ENCODE measurements around the gene CFAP47. TPM values are rescaled to one million over a fixed set of nuclear protein-coding genes. Genes with fewer than 3 reads are reported as not detected.
"Not testable (repeated sequence)": the region's sequence is repeated elsewhere in the genome, so short reads cannot be mapped to it uniquely, and the experiment has no call there.

The CFAP47 gene, protein sequence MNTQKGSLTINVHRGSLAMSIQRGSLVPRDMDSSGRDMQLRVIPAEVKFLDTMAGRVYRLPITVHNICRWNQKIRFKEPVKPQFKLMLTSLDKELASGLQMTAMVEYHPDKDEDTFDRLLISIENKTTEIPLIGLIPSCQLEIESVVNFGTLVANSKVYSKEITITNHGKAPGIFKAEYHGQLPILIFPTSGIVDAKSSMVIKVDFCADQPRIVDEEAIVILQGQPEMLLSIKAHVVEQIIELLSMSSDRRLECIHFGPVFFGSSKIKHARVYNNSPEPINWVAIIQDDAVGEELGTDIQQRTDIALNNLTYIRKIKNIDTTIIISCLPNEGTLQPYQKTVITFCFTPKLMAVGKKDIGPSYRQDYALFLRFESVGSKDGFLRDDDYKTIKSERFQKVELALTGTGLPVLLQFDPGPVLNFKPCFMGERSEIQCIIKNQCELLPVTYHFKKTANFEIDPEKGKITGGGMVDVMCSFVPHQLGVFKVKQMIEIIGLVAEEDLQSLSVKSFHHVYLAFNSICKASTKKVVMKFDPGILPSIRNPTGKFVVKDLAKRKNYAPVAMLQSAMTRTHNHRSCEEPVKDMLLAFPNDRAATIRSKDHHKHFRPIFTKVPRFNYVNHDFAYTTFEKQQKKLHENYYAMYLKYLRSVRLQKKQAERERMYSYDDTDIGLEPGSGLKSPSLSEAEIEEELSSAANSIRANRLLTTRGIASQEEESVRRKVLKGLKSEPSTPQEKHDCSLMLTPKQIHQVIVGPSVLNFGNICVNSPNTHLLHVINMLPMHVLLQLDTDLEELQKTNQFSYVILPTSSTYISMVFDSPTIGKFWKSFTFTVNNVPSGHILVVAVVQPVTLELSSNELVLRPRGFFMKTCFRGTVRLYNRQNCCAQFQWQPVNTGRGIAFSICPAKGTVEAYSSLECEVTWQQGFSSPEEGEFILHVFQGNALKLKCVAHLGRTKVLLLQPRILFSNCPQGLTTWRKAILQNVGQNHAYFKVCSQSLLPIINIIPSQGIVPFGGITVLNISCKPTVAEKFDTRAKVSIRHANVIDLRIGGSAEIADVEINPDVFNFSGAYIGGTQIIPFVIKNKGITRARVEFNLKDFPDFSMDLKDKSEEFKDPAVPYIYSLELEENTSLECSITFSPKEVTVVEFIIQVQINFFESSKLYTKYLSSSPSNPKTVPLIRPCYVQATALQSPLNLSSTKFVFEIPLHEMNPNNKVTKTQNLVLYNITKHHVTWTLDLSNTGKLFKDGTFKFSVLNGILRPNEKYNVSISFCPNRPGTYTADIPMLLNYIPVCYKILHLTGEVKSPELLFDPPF (N-terminal part only)
- 0.27 to 0.54 TPM (median 0.34 TPM) in 3 replicates for total RNA-seq

GRCh38 chrX:35919536-35920309, at the start of gene CFAP47:
Gene CFAP47 (plus strand): TSS chrX:35919734. CDS start chrX:35919800, 66 bp downstream.
- no peaks in the 10 kb centered on the region for H3K36me3 Mint-ChIP-seq
- H3K4me3 Mint-ChIP-seq, result peak within 1 kb of the TSS; percentile 70
- peak in 1 of 2 experiments; percentile 40 for DNase-seq (ENCODE audit: low spot score in 2 of 2, unreplicated experiment in 2 of 2)
- no peaks in the 10 kb centered on the region for H3K27me3 Mint-ChIP-seq (ENCODE audit: low read depth)
- no peaks in the 10 kb centered on the region for H3K4me1 Mint-ChIP-seq
- TF ChIP-seq, protein P1, sequence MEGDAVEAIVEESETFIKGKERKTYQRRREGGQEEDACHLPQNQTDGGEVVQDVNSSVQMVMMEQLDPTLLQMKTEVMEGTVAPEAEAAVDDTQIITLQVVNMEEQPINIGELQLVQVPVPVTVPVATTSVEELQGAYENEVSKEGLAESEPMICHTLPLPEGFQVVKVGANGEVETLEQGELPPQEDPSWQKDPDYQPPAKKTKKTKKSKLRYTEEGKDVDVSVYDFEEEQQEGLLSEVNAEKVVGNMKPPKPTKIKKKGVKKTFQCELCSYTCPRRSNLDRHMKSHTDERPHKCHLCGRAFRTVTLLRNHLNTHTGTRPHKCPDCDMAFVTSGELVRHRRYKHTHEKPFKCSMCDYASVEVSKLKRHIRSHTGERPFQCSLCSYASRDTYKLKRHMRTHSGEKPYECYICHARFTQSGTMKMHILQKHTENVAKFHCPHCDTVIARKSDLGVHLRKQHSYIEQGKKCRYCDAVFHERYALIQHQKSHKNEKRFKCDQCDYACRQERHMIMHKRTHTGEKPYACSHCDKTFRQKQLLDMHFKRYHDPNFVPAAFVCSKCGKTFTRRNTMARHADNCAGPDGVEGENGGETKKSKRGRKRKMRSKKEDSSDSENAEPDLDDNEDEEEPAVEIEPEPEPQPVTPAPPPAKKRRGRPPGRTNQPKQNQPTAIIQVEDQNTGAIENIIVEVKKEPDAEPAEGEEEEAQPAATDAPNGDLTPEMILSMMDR (IDR thresholded peaks at IDR 0.05; ENCODE audit: unreplicated experiment), result no peak
- H3K27ac Mint-ChIP-seq, result no peak within 1 kb of the TSS
- H3K9me3 Mint-ChIP-seq, result peaks cover 26% of the 10 kb centered on the region

GRCh38 chrX:35880601-35881000, 38.9 kb upstream of the CFAP47 start:
- H3K4me3 Mint-ChIP-seq, result no peak overlapping the region
- TF ChIP-seq, protein P1 (IDR thresholded peaks at IDR 0.05; ENCODE audit: unreplicated experiment), result no peak
- peaks cover 26% of the 10 kb centered on the region for H3K9me3 Mint-ChIP-seq
- H3K27ac Mint-ChIP-seq, result no peak overlapping the region
- no peaks in the 10 kb centered on the region for H3K27me3 Mint-ChIP-seq (ENCODE audit: low read depth)
- no peaks in the 10 kb centered on the region for H3K36me3 Mint-ChIP-seq
- no peaks in the 10 kb centered on the region for H3K4me1 Mint-ChIP-seq
- no peak for DNase-seq (ENCODE audit: low spot score in 2 of 2, unreplicated experiment in 2 of 2)

GRCh38 chrX:35886135-35886534, 33.4 kb upstream of the CFAP47 start:
- H3K4me1 Mint-ChIP-seq, result no peaks in the 10 kb centered on the region
- no peak overlapping the region for H3K4me3 Mint-ChIP-seq
- no peaks in the 10 kb centered on the region for H3K36me3 Mint-ChIP-seq
- TF ChIP-seq, protein P1 (IDR thresholded peaks at IDR 0.05; ENCODE audit: unreplicated experiment), result no peak
- H3K9me3 Mint-ChIP-seq, result peaks cover 22% of the 10 kb centered on the region
- no peak for DNase-seq (ENCODE audit: low spot score in 2 of 2, unreplicated experiment in 2 of 2)
- H3K27ac Mint-ChIP-seq, result no peak overlapping the region
- H3K27me3 Mint-ChIP-seq (ENCODE audit: low read depth), result no peaks in the 10 kb centered on the region

- Mint-ChIP-seq H3K4me3 (no peak overlapping the region), H3K36me3 (no peaks in the 10 kb centered on the region), H3K27ac (no peak overlapping the region), H3K4me1 (no peaks in the 10 kb centered on the region), H3K27me3 (ENCODE audit: low read depth) (no peaks in the 10 kb centered on the region), H3K9me3 (peaks cover 14% of the 10 kb centered on the region)
- TF ChIP-seq, protein P1 (IDR thresholded peaks at IDR 0.05; ENCODE audit: unreplicated experiment), result peak; percentile 32
- no peak for DNase-seq (ENCODE audit: low spot score in 2 of 2, unreplicated experiment in 2 of 2)
Observed at GRCh38 chrX:35890699-35891098, 28.8 kb upstream of the CFAP47 start.

DNA sequence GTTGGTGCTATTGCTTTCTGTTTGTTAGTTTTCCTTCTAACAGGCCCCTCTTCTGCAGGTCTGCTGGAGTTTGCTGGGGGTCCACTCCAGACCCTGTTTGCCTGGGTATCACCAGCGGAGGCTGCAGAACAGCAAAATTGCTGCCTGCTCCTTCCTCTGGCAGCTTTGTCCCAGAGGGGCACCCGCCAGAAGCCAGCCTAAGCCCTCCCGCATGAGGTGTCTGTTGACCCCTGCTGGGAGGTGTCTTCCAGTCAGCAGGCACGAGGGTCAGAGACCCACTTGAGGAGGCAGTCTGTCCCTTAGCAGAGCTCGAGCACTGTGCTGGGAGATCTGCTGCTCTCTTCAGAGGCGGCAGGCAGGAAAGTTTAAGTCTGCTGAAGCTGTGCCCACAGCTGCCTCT, 67.3 kb downstream of the CFAP47 start:
- peaks cover 48% of the 10 kb centered on the region for H3K9me3 Mint-ChIP-seq
- not testable (repeated sequence) for DNase-seq (ENCODE audit: low spot score in 2 of 2, unreplicated experiment in 2 of 2); H3K27me3 Mint-ChIP-seq (ENCODE audit: low read depth); H3K36me3 Mint-ChIP-seq; H3K27ac Mint-ChIP-seq; H3K4me3 Mint-ChIP-seq; H3K4me1 Mint-ChIP-seq

Measured in mesothelial cell of epicardium (in vitro differentiated cells).